ENCODE results near the gene PIKFYVE. TPM values are rescaled to one million over a fixed set of nuclear protein-coding genes. Genes with fewer than 3 reads are reported as not detected.

The PIKFYVE gene
- total RNA-seq, 1 experiment from 2014 or later, result 34.8 TPM

- DNase-seq (ENCODE audit: low read depth, low spot score), result no peak
- TF ChIP-seq, protein P1, sequence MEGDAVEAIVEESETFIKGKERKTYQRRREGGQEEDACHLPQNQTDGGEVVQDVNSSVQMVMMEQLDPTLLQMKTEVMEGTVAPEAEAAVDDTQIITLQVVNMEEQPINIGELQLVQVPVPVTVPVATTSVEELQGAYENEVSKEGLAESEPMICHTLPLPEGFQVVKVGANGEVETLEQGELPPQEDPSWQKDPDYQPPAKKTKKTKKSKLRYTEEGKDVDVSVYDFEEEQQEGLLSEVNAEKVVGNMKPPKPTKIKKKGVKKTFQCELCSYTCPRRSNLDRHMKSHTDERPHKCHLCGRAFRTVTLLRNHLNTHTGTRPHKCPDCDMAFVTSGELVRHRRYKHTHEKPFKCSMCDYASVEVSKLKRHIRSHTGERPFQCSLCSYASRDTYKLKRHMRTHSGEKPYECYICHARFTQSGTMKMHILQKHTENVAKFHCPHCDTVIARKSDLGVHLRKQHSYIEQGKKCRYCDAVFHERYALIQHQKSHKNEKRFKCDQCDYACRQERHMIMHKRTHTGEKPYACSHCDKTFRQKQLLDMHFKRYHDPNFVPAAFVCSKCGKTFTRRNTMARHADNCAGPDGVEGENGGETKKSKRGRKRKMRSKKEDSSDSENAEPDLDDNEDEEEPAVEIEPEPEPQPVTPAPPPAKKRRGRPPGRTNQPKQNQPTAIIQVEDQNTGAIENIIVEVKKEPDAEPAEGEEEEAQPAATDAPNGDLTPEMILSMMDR (IDR thresholded peaks at IDR 0.05), result no peak
- TF ChIP-seq TCF7L2 (IDR thresholded peaks at IDR 0.05; ENCODE audit: low read depth, low read length), result no peak
- TF ChIP-seq POLR2AphosphoS5 (IDR thresholded peaks at IDR 0.05; ENCODE audit: low read depth, low read length), result no peak
- no peak for TF ChIP-seq SIN3A (IDR thresholded peaks at IDR 0.05; ENCODE audit: borderline replicate concordance, insufficient read depth, low read depth, low read length)
- TF ChIP-seq, protein P2, sequence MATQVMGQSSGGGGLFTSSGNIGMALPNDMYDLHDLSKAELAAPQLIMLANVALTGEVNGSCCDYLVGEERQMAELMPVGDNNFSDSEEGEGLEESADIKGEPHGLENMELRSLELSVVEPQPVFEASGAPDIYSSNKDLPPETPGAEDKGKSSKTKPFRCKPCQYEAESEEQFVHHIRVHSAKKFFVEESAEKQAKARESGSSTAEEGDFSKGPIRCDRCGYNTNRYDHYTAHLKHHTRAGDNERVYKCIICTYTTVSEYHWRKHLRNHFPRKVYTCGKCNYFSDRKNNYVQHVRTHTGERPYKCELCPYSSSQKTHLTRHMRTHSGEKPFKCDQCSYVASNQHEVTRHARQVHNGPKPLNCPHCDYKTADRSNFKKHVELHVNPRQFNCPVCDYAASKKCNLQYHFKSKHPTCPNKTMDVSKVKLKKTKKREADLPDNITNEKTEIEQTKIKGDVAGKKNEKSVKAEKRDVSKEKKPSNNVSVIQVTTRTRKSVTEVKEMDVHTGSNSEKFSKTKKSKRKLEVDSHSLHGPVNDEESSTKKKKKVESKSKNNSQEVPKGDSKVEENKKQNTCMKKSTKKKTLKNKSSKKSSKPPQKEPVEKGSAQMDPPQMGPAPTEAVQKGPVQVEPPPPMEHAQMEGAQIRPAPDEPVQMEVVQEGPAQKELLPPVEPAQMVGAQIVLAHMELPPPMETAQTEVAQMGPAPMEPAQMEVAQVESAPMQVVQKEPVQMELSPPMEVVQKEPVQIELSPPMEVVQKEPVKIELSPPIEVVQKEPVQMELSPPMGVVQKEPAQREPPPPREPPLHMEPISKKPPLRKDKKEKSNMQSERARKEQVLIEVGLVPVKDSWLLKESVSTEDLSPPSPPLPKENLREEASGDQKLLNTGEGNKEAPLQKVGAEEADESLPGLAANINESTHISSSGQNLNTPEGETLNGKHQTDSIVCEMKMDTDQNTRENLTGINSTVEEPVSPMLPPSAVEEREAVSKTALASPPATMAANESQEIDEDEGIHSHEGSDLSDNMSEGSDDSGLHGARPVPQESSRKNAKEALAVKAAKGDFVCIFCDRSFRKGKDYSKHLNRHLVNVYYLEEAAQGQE (IDR thresholded peaks at IDR 0.05; ENCODE audit: insufficient read depth in 1 of 2, low read depth in 2 of 2, low read length in 1 of 2), result no peak
- H3K9me3 ChIP-seq (ENCODE audit: control insufficient read depth, insufficient read depth, low read depth, low read length), result no peaks in the 10 kb centered on the region
- ATAC-seq, result no peak
- CTCF ChIA-PET, result no interaction called here
- peaks cover 11% of the 10 kb centered on the region for H3K36me3 ChIP-seq (ENCODE audit: control insufficient read depth, insufficient read depth, low read length)
- in situ Hi-C loops (cut with HindIII; ENCODE audit: low pct_unique_long_range_greater_than_20kb, low sequenced_read_pairs) (no loop called here), intact Hi-C loops (cut with micrococcal nuclease; ENCODE audit: unreplicated experiment) (no loop called here)
- H3K4me3 ChIP-seq (ENCODE audit: low read depth in 2 of 2, low read length in 2 of 2), result no peak overlapping the region
- no peaks in the 10 kb centered on the region; the same call in 1 of the 2 replicates for H3K4me1 ChIP-seq (ENCODE audit: control insufficient read depth, insufficient read depth, low read length)
- H3K27me3 ChIP-seq (ENCODE audit: control insufficient read depth, insufficient read depth, low read length), result no peaks in the 10 kb centered on the region
- BruUV-seq (replicated peaks), result no TSS peak
- POLR2A ChIA-PET, result no interaction called here
- H3K27ac ChIP-seq (ENCODE audit: low read length), result no peak overlapping the region
Observed at GRCh38 chr2:208244422-208244821, 21.6 kb upstream of the PIKFYVE start.

DNA sequence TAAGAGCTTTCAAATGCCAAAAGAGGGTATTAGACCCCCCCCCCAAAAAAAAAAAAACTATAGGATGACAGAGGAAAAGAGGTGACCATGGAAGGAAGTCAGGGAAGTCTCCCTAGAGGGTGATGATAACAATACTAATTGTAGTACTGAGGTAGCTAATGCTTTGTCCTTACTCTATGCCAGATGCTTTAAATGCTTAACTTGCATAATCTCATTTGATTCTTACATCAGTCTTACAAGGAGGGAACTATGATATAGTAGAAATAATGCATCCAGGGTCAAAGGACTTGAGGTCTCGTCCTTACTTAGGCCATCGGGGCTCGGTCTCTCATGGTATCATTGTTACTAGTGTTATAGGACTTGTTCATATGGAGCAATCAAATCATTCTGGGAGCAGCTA lies 20.3 kb upstream of the PIKFYVE start:
- in situ Hi-C loops (cut with HindIII; ENCODE audit: low pct_unique_long_range_greater_than_20kb, low sequenced_read_pairs), result no loop called here
- ChIA-PET CTCF (no interaction called here), POLR2A (no interaction called here)

More for the DNA sequence above, 20.3 kb upstream of the PIKFYVE start:
- H3K27me3 ChIP-seq (ENCODE audit: control insufficient read depth, insufficient read depth, low read length), result no peaks in the 10 kb centered on the region
- peaks cover 16% of the 10 kb centered on the region for H3K36me3 ChIP-seq (ENCODE audit: control insufficient read depth, insufficient read depth, low read length)
- BruUV-seq (replicated peaks), result no TSS peak
- no peak overlapping the region for H3K4me3 ChIP-seq (ENCODE audit: low read depth in 2 of 2, low read length in 2 of 2)
- no peak overlapping the region for H3K27ac ChIP-seq (ENCODE audit: low read length)
- no peaks in the 10 kb centered on the region; the same call in 1 of the 2 replicates for H3K4me1 ChIP-seq (ENCODE audit: control insufficient read depth, insufficient read depth, low read length)
- no peak for ATAC-seq
- TF ChIP-seq, protein P1 (IDR thresholded peaks at IDR 0.05), result no peak
- TF ChIP-seq TCF7L2 (IDR thresholded peaks at IDR 0.05; ENCODE audit: low read depth, low read length), result no peak
- no peak for TF ChIP-seq POLR2AphosphoS5 (IDR thresholded peaks at IDR 0.05; ENCODE audit: low read depth, low read length)
- TF ChIP-seq, protein P2 (IDR thresholded peaks at IDR 0.05; ENCODE audit: insufficient read depth in 1 of 2, low read depth in 2 of 2, low read length in 1 of 2), result no peak
- TF ChIP-seq SIN3A (IDR thresholded peaks at IDR 0.05; ENCODE audit: borderline replicate concordance, insufficient read depth, low read depth, low read length), result no peak
- intact Hi-C loops (cut with micrococcal nuclease; ENCODE audit: unreplicated experiment), result no loop called here
- H3K9me3 ChIP-seq (ENCODE audit: control insufficient read depth, insufficient read depth, low read depth, low read length), result no peaks in the 10 kb centered on the region
- no peak for DNase-seq (ENCODE audit: low read depth, low spot score)
